HL-60/S4 (cell line): ENCODE measurements around the gene FFAR4.

Experiments used
- in situ Hi-C: fragments of 300-500 bp; cut with MboI; formaldehyde crosslinking; loops from 2 replicates; pipeline ENCODE4 v1.14.3; 2022; ENCODE audit warnings: low sequenced_read_pairs

FFAR4 gene

DNA sequence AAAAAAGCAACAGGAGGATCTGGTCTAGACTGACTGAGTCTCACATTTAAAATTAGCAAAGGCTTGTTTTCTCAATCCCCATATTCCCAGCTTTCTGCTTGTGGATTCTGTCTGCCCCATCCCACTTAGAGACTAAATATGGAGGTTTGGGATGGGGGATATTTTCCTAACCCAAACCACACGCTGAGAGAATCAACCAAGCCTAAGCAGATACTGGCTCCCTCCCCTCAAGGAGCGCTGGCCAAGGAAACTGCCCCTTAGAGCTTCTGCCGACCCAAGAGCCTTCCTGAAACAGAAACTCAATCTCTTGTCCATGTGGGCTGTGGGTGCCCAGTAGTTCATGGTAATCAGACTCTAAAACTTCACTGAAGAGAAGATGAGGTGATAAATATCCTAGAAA is 3.9 kb downstream of the FFAR4 start:
- in situ Hi-C loops: no loop called here

DNA sequence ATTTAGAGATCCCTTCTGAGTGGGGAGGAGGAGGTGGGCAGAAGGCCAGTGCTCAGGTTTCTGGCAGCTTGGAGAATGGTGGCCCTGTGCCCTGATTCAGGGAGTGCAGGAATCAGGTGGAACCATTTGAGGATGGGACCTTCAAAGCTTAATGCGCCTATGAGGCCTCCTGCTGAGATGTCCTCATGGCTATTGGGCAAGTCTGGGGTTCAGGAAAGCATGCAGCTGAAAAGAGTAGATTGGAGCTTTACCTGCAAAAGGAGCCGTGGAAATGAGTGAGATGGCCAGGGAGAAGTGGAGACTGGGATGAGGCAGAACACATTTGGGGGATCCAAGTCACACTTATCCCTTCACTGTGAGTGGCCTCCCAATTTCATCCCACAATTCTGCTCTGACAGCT is 6.1 kb downstream of the FFAR4 start:
- in situ Hi-C loops: no loop called here

DNA sequence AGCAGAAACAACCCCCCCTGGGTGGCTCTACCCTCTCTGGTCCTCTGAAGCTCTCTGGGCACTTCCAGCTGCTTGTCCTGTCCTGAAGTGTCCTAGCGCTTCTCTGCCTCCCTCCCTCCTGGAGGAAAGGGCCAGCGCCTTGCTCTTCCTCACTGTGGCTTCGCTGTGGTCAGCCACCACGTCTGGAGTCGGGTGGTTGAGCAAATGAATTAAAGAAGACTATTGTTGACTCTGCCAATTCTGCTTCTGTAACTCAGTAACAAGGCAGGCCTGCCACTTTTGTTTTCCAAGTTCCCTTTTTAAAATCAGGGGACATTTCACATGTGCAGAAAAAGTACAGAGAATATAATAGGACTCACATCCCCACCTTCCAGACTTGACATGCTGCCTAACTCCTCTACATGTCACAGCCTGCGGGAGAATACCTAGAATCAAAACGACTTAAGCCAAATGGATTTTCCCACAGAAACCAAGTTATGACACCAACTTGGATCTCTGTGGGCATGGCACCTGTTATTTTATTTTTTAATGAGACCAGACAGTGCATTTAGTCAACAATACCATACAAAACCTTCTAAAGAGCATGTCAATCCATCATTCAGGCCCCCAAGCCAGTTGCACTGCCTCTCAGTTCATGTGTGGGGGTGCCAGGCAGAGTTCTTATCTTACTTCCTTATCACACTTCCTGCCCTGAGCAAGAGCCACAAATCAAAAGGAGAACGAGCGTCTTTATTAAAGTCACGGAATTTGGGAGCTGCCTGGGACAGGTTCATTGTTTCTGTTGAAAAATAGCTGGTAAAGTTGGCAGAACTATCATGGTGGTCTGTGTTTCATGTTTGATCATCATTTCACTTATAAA is 6.8 kb downstream of the FFAR4 start:
- in situ Hi-C loops: no loop called here

DNA sequence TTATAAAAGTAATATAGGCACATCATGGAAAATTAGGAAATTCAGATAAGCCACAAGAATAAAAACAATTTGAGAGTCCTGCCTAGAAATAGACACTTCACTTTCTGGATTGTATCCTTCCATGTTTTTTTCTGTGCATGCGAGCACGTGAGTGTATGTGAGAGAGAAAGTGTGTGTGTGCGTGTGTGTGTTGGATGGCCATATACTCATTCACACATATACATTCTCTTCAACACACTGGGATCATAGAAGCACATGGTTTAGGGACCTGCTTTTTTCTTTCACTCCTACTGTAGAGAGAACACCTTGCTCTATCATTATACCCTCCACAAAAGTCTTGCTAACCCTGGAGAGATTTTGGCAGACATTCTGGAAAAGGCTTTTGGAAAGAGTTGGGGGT is 7.5 kb downstream of the FFAR4 start:
- in situ Hi-C loops: no loop called here

DNA sequence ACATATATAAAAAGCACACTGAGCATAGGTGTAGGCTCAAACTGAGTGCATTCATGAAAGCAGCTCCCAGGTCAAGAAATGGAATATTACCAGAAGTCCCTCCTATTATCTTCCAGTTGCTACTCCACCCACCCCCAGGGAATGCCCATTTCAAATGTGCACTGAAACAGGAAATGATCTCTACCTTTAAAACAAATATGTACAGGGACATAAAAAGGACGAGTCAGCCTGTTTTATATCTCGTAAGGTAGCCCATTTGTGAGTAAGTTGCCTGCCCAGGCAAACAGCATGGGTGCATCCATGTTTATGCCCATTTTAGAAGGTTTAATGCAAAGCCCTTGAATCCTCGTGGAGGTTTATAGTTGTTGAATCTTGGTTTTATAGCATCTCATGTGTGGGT is 10.4 kb downstream of the FFAR4 start:
- in situ Hi-C loops: no loop called here

DNA sequence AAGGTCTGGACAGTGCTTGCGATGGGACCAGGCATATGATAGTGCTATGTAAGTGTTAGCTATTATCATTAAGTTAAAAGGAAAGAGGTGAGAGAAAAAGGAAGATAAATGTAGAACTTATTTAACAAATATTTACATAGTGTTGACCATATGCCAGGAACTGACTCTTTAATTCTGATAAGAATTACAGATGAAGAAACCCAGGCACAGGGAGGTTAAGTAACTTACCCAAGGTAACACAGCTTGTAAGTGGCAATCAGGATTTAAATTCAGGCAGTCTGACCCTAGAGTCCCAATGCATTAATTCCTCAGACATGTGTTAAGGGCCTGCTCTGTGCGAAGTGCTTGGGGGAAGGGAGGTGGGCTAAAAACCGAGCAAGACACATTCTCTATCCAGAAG is 11.1 kb downstream of the FFAR4 start:
- in situ Hi-C loops: no loop called here

GRCh38 chr10:93579089-93579488 is 12.6 kb downstream of the FFAR4 start:
- in situ Hi-C loops: no loop called here

DNA sequence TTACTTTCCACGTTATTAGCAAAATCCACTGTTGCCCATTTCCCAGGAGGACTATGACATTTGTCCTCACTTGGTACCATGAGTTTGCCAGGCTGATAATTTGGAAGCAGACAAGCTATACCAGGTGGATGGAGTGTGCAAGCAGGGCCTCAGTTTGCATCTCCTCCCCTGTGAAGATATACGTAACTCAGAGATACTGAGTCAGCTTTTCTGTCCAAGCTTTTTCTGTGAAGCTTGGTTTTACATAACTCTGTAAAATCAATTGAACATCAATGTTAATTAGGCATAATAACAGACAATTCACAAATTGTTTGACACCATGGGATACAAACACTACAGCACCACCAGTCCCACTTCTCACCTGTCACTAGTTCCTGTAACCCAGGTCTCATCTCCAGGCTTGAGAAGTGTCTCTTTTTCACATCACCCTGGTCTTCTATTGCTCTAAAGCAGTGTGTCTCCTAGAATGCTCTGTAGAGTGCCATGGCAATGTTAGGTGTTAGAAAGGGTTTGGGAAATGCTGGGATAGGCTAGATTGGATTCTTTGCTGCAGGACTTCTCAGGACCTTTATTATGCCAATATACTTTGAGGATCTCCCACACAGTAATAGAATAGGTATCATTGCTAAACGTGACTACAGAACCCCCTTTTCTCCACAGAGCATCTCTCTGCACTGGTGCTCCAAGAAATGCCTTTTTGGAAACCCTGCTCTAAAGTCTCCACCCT is 13.7 kb downstream of the FFAR4 start:
- in situ Hi-C loops: no loop called here

- in situ Hi-C loops: no loop called here
Observed at GRCh38 chr10:93580828-93581227, 14.4 kb downstream of the FFAR4 start.

DNA sequence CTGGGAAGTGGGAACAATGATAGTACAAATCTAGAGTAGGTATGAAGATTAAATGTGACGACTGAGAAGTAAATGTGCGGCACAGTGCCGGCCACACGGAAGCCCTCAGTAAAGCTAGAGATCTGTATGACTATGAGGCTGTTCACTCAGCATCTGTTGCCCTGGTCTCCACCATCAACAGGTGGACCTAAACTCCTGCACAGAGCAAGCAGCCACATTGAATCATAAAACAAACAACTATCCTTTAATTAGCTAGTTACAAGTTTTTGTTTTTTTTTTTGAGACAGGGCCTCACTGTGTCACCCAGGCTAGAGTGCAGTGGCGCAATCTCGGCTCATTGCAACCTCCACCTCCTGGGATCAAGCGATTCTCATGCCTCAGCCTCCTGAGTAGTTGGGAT is 18.0 kb downstream of the FFAR4 start:
- in situ Hi-C loops: no loop called here

- in situ Hi-C loops: no loop called here
Observed at GRCh38 chr10:93589648-93590562, 23.4 kb downstream of the FFAR4 start.

DNA sequence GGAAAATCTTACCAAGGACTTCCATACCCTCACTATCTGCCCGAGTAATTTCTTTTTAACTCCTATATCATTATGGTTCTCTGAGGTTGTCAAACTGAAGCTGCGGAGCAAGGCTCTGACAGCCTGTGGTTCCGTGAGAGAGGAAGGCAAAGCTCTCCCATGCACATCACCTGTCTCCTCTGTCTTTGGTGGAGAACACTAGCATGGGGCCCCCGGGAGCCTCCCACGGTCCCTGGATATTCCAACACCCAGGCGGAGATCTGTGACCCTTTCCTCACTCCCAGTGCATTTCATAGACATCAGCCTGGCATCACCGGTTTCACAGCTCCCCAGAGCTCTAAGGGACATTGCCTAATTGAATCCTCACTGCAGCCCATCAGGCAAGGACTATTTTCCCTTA is 24.2 kb downstream of the FFAR4 start:
- in situ Hi-C loops: no loop called here

DNA sequence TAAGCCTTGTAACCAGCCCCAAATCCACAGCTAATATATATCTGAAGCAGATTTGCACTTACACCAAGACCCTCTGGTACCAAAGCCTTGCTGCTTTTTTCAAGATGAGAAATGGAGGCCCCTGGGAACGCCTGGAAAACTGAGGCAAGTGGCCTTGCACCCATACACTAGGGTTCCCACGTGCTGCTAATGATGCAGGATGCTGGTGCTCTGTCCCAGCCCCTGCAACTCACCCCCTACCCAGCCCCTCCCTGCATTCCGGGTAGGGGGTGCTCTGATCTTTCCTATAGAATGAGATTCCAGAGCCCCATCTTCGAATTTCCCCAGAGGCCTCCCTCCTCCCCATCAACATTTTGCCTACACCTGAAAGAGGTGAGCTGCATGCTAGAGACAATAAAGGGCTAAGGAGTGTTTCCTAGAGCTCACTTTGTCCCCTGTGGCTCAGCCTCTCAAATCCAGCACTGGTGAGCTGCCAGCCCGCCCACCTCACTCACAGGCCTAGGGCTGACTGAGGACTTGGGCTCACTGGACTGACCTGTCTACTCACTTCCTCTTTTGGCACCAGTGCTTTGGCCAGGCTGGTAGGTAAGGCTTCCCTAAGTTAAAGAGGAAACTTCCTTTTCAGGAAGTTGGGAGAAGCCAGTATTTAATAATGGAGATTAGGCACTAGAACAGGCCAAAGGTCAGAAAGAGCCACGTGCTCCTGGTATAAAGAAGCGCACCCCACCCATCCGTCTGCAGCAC is 24.8 kb downstream of the FFAR4 start:
- in situ Hi-C loops: no loop called here

DNA sequence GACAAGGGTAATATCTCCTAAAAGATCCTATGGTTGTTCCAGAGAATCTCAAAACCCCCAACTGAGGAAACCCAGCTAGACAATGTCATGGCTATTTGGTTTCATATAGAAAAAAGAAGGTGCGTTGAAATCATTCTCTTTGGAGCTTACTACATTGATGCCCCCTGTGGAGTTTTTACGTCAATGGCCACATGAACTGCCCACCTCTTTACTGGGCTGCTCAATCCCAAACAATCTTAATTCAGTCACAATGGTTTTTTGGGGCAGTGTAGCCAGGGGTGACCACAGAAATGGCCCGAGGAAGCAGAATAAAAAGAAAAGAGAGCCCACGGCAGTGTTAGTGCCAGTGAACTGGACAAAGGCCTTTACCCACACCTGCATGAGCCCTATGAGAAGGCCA is 26.8 kb downstream of the FFAR4 start:
- in situ Hi-C loops: no loop called here

- in situ Hi-C loops: no loop called here
Observed at GRCh38 chr10:93593749-93594148, 27.3 kb downstream of the FFAR4 start.

- in situ Hi-C loops: no loop called here
Observed at GRCh38 chr10:93594518-93594917, 28.1 kb downstream of the FFAR4 start.

- in situ Hi-C loops: no loop called here
Observed at GRCh38 chr10:93595378-93596161, 29.1 kb downstream of the FFAR4 start.

- in situ Hi-C loops: no loop called here
Observed at GRCh38 chr10:93596539-93596938, 30.1 kb downstream of the FFAR4 start.

DNA sequence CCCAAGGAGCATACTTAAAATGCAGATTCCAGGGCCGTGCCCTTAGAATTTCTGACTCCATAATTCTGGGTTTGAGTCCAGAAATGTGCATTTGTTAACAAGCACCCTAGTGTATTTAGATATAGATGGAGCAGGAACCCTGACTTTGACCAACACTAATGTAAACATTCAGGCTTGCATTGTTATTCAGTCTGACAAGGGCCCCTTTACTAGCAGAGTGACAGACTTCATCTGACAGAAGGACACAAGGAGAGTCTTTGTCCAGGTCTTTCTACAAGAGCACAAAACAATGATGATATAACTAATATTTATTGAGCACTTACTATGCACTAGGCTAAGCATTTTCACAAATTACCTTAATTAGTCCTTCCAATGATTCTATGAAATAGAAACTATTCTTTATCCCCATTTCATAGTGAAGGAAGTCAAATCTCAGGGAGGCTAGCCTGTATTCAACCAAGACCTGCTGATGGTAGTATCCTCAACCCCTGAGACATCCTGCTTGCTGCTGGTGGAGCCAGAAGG is 30.7 kb downstream of the FFAR4 start:
- in situ Hi-C loops: no loop called here

DNA sequence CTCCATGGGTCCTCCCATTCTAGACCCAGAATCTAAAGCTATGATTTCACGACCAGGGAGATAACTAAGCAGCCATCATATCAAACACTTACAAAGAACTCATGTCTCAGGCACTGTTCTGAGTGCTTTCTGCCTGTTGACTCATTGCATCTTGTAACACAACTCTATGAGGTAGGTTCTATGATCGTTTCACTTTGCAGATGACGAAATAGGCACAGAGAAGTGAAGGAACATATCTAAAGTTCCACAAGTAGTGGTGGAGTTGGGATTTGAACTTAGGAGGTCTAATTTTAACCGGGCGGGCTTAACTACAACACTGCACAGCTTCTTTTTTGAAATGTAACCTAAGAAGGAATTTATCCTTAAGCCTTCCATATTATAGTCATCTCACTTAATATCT is 31.7 kb downstream of the FFAR4 start:
- in situ Hi-C loops: no loop called here
